GM18502 (cell line): ENCODE data around the gene FBH1.
"Not testable (repeated sequence)": the region's sequence is repeated elsewhere in the genome, so short reads cannot be mapped to it uniquely, and the experiment has no call there.

Experiments used
- ATAC-seq: cut with Tn5 transposase; IDR thresholded peaks from one replicate; pipeline ENCODE4 v1.9.1; 2021; ENCODE audit warnings: mild to moderate bottlenecking; ENCODE audit not compliant: unreplicated experiment, poor library complexity

FBH1 gene

GRCh38 chr10:5889624-5890451 is at the start of gene FBH1, which contains the start of gene ANKRD16:
TSS of gene FBH1 (plus strand) at chr10:5890243. CDS start at chr10:5890346, 103 bp downstream.
TSS of gene ANKRD16 (minus strand) at chr10:5889893. CDS start at chr10:5889354, 539 bp downstream.
- ATAC-seq, result peak; percentile 89

GRCh38 chr10:5840314-5841307 is 49.4 kb upstream of the FBH1 start:
- ATAC-seq, result peak; percentile 82

GRCh38 chr10:5841965-5842364 is 48.1 kb upstream of the FBH1 start:
- ATAC-seq, result no peak

DNA sequence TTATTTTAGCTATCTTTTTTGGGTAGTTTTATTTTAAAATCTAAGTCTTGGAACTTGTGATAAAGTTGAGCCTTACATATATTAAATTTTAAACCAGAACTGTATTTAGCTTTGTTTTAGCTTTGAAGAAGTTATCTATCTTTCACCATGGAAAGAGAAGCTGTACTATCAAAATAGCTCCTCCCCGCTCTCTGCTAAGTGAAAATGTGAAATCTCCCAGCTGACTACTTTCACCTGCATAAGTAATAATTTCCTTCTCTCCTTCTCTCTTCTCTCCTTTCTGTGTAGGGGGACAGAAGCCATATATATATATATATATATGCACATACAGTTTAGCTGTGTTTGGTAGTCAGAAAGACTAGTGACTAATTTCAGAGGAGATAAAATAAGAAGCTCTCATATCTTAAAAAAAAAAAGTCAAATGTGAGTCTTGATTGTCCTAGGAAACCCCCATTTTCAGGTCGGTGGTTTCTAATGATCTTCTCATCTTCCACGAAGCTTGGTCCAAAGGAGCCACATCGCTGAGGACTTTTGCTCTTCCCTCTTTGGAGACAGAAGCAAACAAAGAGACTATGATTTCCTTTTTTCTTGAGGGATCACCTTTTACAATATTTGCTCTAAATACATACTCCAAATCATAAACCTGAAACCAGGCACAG is 46.2 kb upstream of the FBH1 start:
- ATAC-seq, result no peak

DNA sequence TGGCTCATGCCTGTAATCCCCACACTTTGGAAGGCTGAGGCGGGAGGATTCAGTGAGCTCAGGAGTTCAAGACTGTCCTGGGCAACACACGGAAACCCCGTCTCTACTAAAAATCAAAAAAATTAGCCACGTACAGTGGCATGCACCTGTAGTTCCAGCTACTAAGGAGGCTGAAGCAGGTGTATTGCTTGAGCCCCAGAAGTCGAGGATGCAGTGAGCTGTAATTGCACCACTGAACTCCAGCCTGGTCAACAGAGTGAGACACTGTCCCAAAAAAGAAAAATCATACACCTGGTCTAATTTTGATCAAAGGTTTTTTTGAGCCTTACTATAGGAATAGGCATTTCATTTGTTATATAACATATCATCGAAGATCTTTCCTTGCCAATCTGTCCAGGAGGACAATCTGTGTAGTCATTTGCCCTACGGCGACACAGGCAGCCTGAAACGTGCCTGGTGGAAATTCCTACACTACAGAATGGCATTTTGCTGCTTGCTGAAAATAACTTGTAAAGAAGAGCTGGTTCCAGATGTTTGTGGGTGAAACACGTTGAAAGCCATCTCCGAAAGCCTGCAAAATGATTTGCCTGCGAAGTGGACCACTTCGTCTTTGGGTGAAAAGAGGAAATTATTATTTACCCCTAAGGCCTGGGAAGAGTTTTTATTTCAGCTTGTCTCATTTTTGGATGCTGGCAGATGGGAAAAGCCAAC is 45.5 kb upstream of the FBH1 start:
- no peak for ATAC-seq

DNA sequence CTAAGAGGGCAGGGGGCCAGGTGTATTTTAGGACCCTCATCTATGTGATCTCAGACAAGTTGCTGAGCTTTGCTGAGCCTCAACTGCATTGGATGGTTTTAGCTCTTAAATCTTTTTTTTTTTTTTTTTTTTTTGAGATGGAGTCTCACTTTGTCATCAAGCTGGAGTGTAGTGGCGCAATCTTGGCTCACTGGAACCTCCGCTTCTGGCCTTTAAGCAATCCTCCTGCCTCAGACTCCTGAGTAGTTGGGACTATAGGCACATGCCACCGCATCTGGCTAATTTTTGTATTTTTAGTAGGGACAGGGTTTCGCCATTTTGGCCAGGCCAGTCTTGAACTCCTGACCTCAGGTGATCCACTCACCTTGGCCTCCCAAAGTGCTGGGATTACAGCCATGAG is 43.4 kb upstream of the FBH1 start:
- not testable (repeated sequence) for ATAC-seq

- no peak for ATAC-seq
These were observed 35.9 kb upstream of the FBH1 start for GRCh38 chr10:5854131-5854475.

DNA sequence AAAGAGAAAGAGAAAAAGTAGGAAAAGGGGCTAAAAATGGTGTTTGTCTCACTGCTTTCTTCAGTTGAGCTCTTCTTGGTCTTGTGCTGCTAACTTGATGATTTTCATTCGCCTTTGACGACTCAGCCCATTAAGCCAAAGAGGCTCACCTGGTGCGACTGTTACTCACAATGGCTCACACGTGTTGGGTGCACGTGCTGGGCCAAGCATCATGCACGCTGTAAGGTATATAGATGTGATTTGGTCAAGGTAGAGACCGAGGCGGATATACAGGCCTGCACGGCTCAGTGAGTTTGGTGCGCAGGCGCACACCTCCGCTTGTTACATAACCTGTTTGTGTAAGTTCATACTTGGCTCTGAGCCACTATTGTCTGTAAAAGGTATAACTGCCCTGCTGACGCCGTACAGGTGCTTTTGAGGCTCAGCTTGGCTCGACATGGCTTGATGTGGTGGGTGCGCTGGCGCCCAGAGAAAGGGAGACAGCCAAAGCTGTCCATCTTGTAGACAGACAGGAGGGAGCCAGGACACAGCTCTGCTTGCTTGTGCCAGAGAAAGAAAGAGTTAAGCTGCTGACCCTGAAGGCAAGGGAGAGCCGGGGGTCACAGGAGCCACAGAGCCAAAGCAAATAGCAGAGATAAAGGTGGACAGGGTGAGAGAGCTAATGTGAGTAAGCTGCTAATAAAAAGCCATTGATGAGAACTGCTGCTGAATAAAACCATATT is 33.9 kb upstream of the FBH1 start:
- ATAC-seq, result no peak

DNA sequence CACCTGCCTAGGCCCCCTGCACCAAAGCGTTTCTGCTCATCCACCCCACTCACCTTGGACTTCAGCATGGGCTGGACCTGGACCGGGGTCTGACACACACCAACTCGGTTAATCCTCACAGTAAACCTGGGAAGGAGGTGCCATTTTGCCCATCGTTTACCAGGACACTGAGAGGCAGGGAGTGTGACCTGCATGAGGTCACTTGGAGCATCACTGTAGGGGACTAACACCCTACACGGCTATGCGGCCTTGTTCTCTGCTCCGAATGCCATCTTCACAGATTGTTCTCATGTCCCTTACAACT is 33.4 kb upstream of the FBH1 start:
- no peak for ATAC-seq

GRCh38 chr10:5858811-5859210 is 31.2 kb upstream of the FBH1 start:
- no peak for ATAC-seq

DNA sequence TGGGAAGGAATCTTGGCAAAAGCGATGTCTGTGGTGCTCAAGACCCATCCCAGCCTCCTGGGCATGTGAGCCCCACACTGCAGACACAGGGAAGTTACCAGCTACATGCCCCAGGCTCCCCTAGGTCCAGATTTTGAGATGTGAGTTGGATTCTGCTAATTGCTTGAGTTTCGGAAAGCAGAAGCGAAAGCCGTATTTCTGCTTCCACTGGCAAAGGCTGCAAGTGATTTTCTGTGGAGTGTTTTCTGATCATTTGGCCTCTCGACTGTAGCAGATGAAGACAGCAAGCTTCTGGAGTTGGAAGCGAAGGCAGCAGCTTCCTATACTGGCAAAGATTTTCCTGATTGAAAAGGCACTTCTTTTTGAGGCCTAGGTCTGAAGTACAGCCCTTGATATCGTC is 30.0 kb upstream of the FBH1 start:
- no peak for ATAC-seq

DNA sequence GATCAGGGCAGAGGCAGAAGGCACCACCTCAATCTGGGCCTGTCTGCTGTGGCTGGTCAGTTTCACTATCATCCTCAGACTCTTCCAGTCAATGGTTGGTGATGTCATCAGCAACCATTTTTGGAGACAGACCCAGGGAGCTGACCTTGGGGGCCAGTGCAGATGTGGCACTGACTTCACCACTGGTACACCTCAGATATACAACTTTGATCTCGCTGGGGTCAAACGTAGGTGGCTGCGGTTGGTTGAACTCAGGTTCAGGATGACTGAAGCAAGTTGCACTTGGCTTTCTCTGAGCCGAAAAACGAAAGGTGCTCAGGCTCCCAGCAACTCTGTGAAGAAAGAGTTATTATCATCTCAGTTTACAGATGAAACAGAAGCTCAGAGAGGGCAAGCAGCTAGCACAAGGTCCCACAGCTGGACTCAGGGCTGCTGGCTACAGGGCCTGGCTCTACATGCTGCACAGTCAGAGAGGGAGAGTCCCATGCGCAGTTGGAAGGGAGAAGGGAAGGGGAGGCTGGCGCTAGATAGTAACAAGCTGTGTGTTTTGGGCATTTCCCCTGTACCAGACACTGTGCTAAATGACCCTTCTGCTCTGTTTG is 27.6 kb upstream of the FBH1 start:
- peak; percentile 95 for ATAC-seq

DNA sequence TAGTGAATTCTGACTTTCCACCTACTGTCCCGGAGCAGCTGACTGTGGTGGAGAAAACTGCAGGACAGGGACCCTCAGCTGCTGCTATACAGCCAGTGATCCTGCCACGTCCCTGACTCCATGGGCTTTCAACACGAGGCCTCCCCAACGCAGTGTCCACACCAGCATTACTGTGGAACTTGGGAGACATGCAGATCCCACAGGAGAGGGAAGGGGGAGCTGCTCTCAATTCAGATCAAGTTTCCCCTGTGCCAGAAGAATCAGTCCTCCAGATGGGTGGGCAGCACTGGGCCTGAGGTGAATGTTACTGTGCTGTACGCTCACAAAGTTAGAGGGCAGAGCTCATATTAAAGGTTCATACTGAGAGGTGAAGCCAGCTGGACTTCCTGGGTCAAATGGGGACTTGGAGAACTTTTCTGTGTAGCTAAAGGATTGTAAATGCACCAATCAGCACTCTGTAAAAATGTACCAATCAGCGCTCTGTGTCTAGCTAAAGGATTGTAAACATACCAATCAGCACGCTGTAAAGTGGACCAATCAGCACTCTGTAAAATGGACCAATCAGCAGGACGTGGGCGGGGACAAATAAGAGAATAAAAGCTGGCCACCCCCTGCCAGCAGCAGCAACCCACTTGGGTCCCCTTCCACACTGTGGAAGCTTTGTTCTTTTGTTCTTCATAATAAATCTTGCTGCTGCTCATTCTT is 26.9 kb upstream of the FBH1 start:
- ATAC-seq, result not testable (repeated sequence)

DNA sequence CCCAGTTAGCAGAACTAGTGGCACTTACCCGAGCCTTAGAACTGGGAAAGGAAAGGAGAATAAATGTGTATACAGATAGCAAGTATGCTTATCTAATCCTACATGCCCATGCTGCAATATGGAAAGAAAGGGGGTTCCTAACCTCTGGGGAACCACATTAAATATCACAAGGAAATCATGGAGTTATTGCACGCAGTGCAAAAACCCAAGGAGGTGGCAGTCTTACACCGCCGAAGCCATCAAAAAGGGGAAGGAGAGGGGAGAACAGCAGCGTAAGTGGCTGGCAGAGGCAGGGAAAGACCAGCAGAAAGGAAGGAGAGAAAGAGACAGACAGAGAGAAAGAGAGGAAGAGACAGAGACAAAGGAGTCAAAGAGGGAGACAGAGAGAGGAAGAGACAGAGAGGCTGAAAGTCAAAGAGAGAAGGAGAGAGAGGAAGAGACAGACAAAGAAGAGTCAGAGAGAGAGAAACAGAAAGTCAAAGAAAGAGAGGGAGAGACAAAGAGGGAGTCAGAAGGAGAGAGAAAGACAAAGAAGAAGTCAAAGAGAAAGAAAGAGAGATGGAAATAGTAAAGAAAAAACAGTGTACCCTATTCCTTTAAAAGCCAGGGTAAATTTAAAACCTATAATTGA is 23.5 kb upstream of the FBH1 start:
- ATAC-seq, result not testable (repeated sequence)

- ATAC-seq, result not testable (repeated sequence)
These were observed 22.9 kb upstream of the FBH1 start for GRCh38 chr10:5867091-5867615.

GRCh38 chr10:5868383-5868782 is 21.7 kb upstream of the FBH1 start:
- not testable (repeated sequence) for ATAC-seq

GRCh38 chr10:5869156-5869555 is 20.9 kb upstream of the FBH1 start:
- ATAC-seq, result no peak

- ATAC-seq, result no peak
These were observed 18.4 kb upstream of the FBH1 start for GRCh38 chr10:5871596-5871995.
